Measurements from ENCODE around the gene DUOX2. TPM values are rescaled to one million over a fixed set of nuclear protein-coding genes. Genes with fewer than 3 reads are reported as not detected.
A peak's percentile ranks its signal among the peaks of the same experiment; 100 is the strongest.
"Not testable (repeated sequence)": the region's sequence is repeated elsewhere in the genome, so short reads cannot be mapped to it uniquely, and the experiment has no call there.

Gene DUOX2
- total RNA-seq, 1 donor from 2014 or later = 0.05 TPM

GRCh38 chr15:45048794-45049631 is 65.0 kb downstream of the DUOX2 start:
- intact Hi-C loops (cut with micrococcal nuclease) = no loop called here
- no peak overlapping the region for H3K4me3 ChIP-seq
- no peaks in the 10 kb centered on the region for H3K27me3 ChIP-seq (ENCODE audit: low read depth)
- no peak for DNase-seq
- H3K4me1 ChIP-seq = no peaks in the 10 kb centered on the region
- peak overlapping the region; percentile 28 for H3K27ac ChIP-seq (replicated peaks)
- peaks cover 12% of the 10 kb centered on the region for H3K36me3 ChIP-seq
- peaks cover 11% of the 10 kb centered on the region for H3K9me3 ChIP-seq (replicated peaks)
- no peak for TF ChIP-seq CTCF (IDR thresholded peaks at IDR 0.05; ENCODE audit: borderline replicate concordance)

GRCh38 chr15:45048449-45048793 is 65.6 kb downstream of the DUOX2 start:
- H3K27me3 ChIP-seq (ENCODE audit: low read depth); intact Hi-C loops (cut with micrococcal nuclease); H3K4me1 ChIP-seq; DNase-seq; H3K27ac ChIP-seq (replicated peaks); H3K4me3 ChIP-seq: not testable (repeated sequence)
- peaks cover 12% of the 10 kb centered on the region for H3K36me3 ChIP-seq
- H3K9me3 ChIP-seq (replicated peaks) = peaks cover 11% of the 10 kb centered on the region

GRCh38 chr15:45044270-45044669 is 69.7 kb downstream of the DUOX2 start:
- H3K9me3 ChIP-seq (replicated peaks); intact Hi-C loops (cut with micrococcal nuclease): not testable (repeated sequence)

GRCh38 chr15:45042859-45043258 is 71.1 kb downstream of the DUOX2 start:
- DNase-seq; intact Hi-C loops (cut with micrococcal nuclease); H3K36me3 ChIP-seq; H3K27ac ChIP-seq (replicated peaks); H3K9me3 ChIP-seq (replicated peaks); H3K4me1 ChIP-seq; H3K4me3 ChIP-seq; H3K27me3 ChIP-seq (ENCODE audit: low read depth): not testable (repeated sequence)

More at GRCh38 chr15:45044270-45044669, 69.7 kb downstream of the DUOX2 start:
- DNase-seq; H3K4me1 ChIP-seq; H3K4me3 ChIP-seq; H3K27ac ChIP-seq (replicated peaks); H3K27me3 ChIP-seq (ENCODE audit: low read depth): not testable (repeated sequence)
- H3K36me3 ChIP-seq = peaks cover 12% of the 10 kb centered on the region

Other genes starting within 250 kb of the DUOX2 start
- not detected for gene TERB2, start 157.5 kb downstream of the DUOX2 start, total RNA-seq
- 13.6 TPM for gene SORD, start 91.0 kb downstream of the DUOX2 start, total RNA-seq
- not detected for gene DUOXA2, start 154 bp upstream of the DUOX2 start, total RNA-seq
- gene DUOXA1, start 15.7 kb upstream of the DUOX2 start, total RNA-seq = 0.30 TPM
- gene DUOX1, start 15.8 kb upstream of the DUOX2 start, total RNA-seq = 0.80 TPM
- gene SHF, start 73.8 kb upstream of the DUOX2 start, total RNA-seq = 4.4 TPM
- not detected for gene SLC28A2, start 138.1 kb upstream of the DUOX2 start, total RNA-seq